Activated CD4-positive, alpha-beta T cell treated with anti-CD3 and anti-CD28 coated beads, Interleukin-2, amount 50 U/mL, for 4 hours (primary cell): ENCODE results near the gene FPGS.
"Not testable (repeated sequence)": the region's sequence is repeated elsewhere in the genome, so short reads cannot be mapped to it uniquely, and the experiment has no call there.

Experiments
- DNase-seq, 2 experiments: peaks; one replicate each; pipeline ENCODE4 v3.0.0-alpha.2; 2020

The FPGS gene

GRCh38 chr9:127845619-127846018, 42.9 kb downstream of the FPGS start:
- not testable (repeated sequence) for DNase-seq

- DNase-seq: no peak
Measured at GRCh38 chr9:127846443-127847177, 43.9 kb downstream of the FPGS start.

- no peak for DNase-seq
Measured at GRCh38 chr9:127847178-127847510, 44.5 kb downstream of the FPGS start.

DNA sequence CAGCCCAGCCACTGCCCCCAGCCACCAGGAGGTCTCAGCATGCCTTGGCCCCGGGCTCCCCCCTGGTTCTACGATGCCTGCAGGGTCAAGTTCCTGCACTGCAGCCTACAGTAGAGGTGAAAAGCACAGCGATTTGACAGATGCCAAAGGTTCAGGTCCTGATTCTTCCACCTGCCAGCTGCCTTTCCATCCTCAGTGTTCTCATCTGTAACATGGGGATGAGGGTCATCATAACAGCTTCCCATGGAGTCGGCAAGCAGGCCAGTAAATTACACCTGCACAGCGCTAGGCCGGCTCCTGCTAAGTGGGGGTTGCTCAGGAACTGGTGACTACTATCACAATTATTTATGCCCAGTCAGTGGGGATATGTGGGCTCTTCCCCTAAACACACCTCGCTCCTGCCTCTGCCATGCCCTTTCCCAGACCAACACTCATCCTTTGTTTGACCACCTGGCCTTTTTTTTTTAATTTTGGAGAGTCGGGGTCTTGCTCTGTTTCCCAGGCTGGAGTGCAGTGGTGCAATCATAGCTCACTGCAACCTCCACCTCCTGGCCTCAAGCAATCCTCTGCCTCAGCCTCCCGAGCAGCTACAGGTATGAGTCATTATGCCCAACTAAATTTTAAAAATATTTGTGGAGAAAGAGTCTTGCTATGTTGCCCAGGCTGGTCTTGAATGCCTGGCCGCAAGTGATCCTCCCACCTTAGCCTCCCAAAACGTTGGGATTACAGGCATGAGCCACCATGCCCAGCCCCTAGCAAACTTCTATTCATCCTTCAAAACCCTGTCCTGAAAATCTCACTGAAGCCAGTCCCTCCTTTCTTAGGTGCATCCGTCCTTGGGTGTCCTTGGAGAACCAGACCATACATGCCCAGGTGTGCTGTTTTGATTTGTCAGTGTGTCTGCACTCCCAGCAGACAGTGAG, 45.4 kb downstream of the FPGS start:
- DNase-seq: no peak

- DNase-seq: no peak
Measured at GRCh38 chr9:127848756-127849504, 46.2 kb downstream of the FPGS start.

DNA sequence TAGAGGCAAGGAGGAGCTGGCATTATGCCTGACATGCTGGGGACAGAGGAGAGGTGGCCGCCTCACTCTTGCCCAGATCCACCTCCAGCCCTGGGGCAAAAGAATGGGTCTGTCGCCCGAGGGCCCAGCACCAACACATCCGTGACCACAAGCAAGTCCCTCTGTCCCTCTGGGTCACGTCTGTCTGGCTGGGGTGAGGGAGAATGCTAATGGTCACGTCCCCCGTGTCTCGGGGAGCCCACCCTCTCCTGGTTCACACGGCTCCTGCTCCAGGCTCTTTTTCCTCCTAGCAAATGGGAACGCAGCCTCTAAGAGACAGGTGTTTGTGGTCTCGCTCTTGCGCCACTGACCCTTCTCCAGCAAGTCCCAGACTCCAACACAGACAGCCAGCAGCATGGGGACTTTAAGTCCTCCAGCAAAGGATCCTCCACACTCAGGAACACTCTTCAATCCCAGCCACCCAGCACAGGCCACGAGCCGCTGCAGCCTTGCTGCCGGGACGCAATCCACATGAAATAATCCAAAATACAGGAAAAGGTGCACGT, 47.7 kb downstream of the FPGS start:
- no peak for DNase-seq

DNA sequence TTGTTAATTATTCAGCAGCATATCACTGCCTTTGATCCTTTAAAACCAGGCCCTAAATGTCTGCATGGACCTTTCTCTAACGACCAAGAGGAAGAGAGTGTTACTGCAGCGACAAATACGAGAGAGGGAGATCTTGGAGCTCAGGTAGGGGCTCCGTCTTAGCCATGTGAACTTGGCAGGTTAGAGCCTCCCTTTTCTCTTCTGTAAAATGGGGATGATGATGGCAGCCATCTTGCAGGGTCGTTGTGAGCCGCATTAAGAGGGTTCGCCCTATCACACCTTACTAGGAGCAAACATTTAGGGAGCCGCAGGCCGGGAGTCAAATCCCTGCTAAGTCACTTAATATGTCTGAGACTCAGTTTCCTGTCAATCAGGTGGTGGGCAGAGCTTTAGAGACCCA, 50.1 kb downstream of the FPGS start:
- DNase-seq: no peak

GRCh38 chr9:127853312-127854183, 50.9 kb downstream of the FPGS start:
- DNase-seq: no peak

GRCh38 chr9:127854184-127854806, 51.6 kb downstream of the FPGS start, which contains the start of gene ENG:
Gene ENG, minus strand, starts transcription at chr9:127854658. Its CDS starts 303 bp downstream, at chr9:127854355.
- peak in 1 of 2 experiments; percentile 13 for DNase-seq

GRCh38 chr9:127854960-127855359, 52.3 kb downstream of the FPGS start:
- DNase-seq: no peak

DNA sequence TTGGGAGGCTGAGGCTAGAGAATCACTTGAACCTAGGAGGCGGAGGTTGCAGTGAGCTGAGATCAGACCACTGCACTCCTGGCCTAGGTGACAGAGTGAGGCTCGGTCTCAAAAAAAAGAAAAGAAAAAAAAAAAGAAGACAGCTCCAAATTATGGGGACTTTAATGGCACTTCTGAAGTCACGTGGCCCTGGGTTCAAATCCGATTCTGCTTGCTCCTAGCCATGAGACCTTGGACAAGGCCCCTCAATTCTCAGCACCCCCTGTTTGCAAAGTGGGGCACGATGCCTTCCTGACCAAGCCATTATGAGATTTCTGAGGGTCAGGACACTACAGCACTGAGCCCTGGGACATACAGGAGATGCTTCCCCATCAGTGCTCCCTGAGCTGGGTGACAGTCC, 52.8 kb downstream of the FPGS start:
- DNase-seq: no peak

GRCh38 chr9:127856094-127856728, 53.5 kb downstream of the FPGS start:
- DNase-seq: no peak

GRCh38 chr9:127856729-127857116, 54.0 kb downstream of the FPGS start:
- no peak for DNase-seq

- no peak for DNase-seq
Measured at GRCh38 chr9:127857278-127857677, 54.6 kb downstream of the FPGS start.

GRCh38 chr9:127858041-127858512, 55.4 kb downstream of the FPGS start:
- no peak for DNase-seq

GRCh38 chr9:127860260-127860659, 57.6 kb downstream of the FPGS start:
- DNase-seq: no peak

- DNase-seq: no peak
Measured at GRCh38 chr9:127860779-127861178, 58.1 kb downstream of the FPGS start.

- DNase-seq: peak in 1 of 2 experiments; percentile 10
Measured at GRCh38 chr9:127862075-127863011, 59.7 kb downstream of the FPGS start.

DNA sequence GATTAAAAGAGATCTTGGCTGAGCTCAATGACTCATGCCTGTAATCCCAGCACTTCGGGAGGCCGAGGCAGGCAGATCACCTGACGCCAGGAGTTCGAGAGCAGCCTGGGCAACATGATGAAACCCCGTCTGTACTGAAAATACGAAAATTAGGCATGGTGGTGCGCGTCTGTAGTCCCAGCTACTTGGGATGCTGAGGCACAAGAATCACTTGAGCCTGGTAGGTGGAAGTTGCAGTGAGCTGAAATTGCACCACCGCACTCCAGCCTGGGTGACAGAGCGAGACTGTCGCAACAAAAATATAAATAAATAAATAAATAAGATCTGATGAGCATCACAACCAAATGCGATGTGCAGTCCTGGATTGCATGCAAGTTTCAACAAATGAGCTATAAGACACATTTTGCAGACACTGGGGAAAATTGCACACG, 60.5 kb downstream of the FPGS start:
- no peak for DNase-seq
